ENCODE results near the gene PAAF1.

The PAAF1 gene

GRCh38 chr11:73876424-73877310 lies at the start of gene PAAF1, which contains the start of gene COA4:
Gene PAAF1, plus strand, starts transcription at chr11:73876999. Its CDS starts 23 bp downstream, at chr11:73877022.
Gene COA4, minus strand, starts transcription at chr11:73876846. Its CDS starts 3,468 bp downstream, at chr11:73873378.
- Histone ChIP-seq H3K9me3 (ENCODE audit: control insufficient read depth in 2 of 2, low read length in 2 of 2) (no peaks in the 10 kb centered on the region), H3K27me3 (ENCODE audit: control insufficient read depth in 1 of 2, insufficient read depth in 2 of 2, low read length in 2 of 2) (no peaks in the 10 kb centered on the region), H3K9ac (ENCODE audit: low read length in 2 of 2) (peak within 1 kb of the TSS; percentile 97 to 99), H3K4me1 (ENCODE audit: control insufficient read depth, insufficient read depth, low read length) (peaks cover 20% of the 10 kb centered on the region), H3K36me3 (ENCODE audit: control insufficient read depth in 2 of 2, insufficient read depth in 2 of 2, low read length in 2 of 2) (peaks cover 12 to 14% of the 10 kb centered on the region in 2 donors), H3K4me3 (ENCODE audit: low read length in 2 of 2) (peak within 1 kb of the TSS; percentile 78 to 99), H3K27ac (ENCODE audit: low read length) (peak within 1 kb of the TSS; percentile 82)

GRCh38 chr11:73830261-73830660 lies 46.5 kb upstream of the PAAF1 start:
- no peaks in the 10 kb centered on the region for H3K4me1 ChIP-seq (ENCODE audit: control insufficient read depth, insufficient read depth, low read length)
- H3K27me3 ChIP-seq (ENCODE audit: control insufficient read depth in 1 of 2, insufficient read depth in 2 of 2, low read length in 2 of 2), result no peaks in the 10 kb centered on the region
- no peaks in the 10 kb centered on the region for H3K9me3 ChIP-seq (ENCODE audit: control insufficient read depth in 2 of 2, low read length in 2 of 2)
- H3K9ac ChIP-seq (ENCODE audit: low read length in 2 of 2), result no peak overlapping the region
- H3K27ac ChIP-seq (ENCODE audit: low read length), result no peak overlapping the region
- peaks cover 6 to 16% of the 10 kb centered on the region in 2 donors for H3K36me3 ChIP-seq (ENCODE audit: control insufficient read depth in 2 of 2, insufficient read depth in 2 of 2, low read length in 2 of 2)
- no peak overlapping the region for H3K4me3 ChIP-seq (ENCODE audit: low read length in 2 of 2)

DNA sequence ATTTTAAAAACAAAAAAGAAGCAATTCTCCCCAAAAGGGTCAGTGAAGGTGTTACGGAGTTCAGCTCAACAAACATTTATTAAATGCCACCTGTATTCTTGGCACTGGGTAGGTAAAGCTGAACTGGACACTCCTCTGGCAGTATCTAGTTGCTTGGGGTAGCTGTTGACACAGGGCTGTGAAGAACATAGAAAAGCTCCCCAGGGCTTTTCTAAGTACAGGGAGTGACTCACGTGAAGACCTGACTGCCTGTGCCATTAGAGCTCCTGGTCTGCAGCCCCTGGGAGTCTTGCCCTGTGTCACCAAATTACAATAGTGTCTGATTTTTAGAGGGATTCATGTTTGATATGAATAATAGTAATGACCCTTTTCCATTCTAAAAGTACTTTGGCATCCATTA lies 43.7 kb upstream of the PAAF1 start:
- Histone ChIP-seq H3K27me3 (ENCODE audit: control insufficient read depth in 1 of 2, insufficient read depth in 2 of 2, low read length in 2 of 2) (no peaks in the 10 kb centered on the region), H3K4me1 (ENCODE audit: control insufficient read depth, insufficient read depth, low read length) (no peaks in the 10 kb centered on the region), H3K36me3 (ENCODE audit: control insufficient read depth in 2 of 2, insufficient read depth in 2 of 2, low read length in 2 of 2) (peaks cover 6 to 12% of the 10 kb centered on the region in 2 donors), H3K4me3 (ENCODE audit: low read length in 2 of 2) (no peak overlapping the region), H3K9ac (ENCODE audit: low read length in 2 of 2) (no peak overlapping the region), H3K9me3 (ENCODE audit: control insufficient read depth in 2 of 2, low read length in 2 of 2) (no peaks in the 10 kb centered on the region), H3K27ac (ENCODE audit: low read length) (no peak overlapping the region)

DNA sequence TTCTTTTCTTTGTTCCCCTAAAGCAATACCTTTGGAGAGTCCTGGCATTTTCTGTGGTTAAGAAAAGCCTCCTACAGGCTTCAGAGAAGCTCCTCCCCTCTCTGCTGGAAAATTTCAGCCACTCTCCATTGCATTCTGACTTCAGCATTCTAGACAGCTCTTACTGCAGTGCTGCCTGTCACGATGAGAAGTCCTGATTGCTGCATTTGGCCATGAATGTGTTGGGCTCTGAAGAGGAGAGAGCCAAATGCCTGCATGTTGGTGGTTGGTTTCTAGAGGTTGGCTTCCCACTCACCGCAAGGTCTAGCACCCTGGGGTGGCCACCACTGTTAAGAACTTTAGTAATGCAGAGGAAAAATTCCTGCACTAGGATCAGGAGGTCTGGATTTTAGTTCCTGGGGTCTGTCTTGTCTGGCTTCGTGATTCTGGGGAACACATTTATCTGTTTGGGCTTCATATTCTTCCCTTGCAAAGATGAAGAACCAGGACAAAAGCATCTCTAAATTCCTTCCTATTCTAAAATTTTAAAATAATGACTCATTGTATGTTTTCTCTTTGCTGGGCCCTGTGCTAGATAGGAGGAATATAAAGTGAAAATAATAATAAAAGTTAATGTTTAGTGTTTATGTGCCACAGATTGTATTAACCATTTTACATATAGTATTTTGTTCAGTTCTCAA lies 38.2 kb upstream of the PAAF1 start:
- Histone ChIP-seq H3K27me3 (ENCODE audit: control insufficient read depth in 1 of 2, insufficient read depth in 2 of 2, low read length in 2 of 2) (no peaks in the 10 kb centered on the region), H3K4me1 (ENCODE audit: control insufficient read depth, insufficient read depth, low read length) (no peaks in the 10 kb centered on the region), H3K9me3 (ENCODE audit: control insufficient read depth in 2 of 2, low read length in 2 of 2) (no peaks in the 10 kb centered on the region), H3K27ac (ENCODE audit: low read length) (no peak overlapping the region), H3K4me3 (ENCODE audit: low read length in 2 of 2) (no peak overlapping the region), H3K9ac (ENCODE audit: low read length in 2 of 2) (no peak overlapping the region), H3K36me3 (ENCODE audit: control insufficient read depth in 2 of 2, insufficient read depth in 2 of 2, low read length in 2 of 2) (peaks cover 0 to 4% of the 10 kb centered on the region in 2 donors)

DNA sequence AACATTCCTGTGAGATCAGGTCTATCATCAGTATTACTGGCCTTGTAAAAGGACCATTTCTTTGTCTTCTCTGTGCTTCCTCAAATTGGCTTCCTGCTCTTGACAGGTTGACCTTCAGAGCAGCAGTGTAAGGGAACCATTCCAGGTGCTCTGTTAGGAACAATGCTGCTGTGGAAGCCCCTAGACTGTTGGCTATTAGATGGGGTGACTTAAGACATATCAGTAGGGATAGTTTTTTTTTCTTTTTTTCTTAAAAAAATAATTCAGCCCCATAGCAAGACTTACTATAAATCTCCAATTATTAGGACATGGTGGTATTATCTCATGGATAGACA lies 37.7 kb upstream of the PAAF1 start:
- H3K27me3 ChIP-seq (ENCODE audit: control insufficient read depth in 1 of 2, insufficient read depth in 2 of 2, low read length in 2 of 2), result no peaks in the 10 kb centered on the region
- H3K9me3 ChIP-seq (ENCODE audit: control insufficient read depth in 2 of 2, low read length in 2 of 2), result no peaks in the 10 kb centered on the region
- H3K4me1 ChIP-seq (ENCODE audit: control insufficient read depth, insufficient read depth, low read length), result no peaks in the 10 kb centered on the region
- no peak overlapping the region for H3K27ac ChIP-seq (ENCODE audit: low read length)
- H3K9ac ChIP-seq (ENCODE audit: low read length in 2 of 2), result no peak overlapping the region
- H3K36me3 ChIP-seq (ENCODE audit: control insufficient read depth in 2 of 2, insufficient read depth in 2 of 2, low read length in 2 of 2), result peaks cover 0 to 5% of the 10 kb centered on the region in 2 donors
- H3K4me3 ChIP-seq (ENCODE audit: low read length in 2 of 2), result no peak overlapping the region

- Histone ChIP-seq H3K9me3 (ENCODE audit: control insufficient read depth in 2 of 2, low read length in 2 of 2) (no peaks in the 10 kb centered on the region), H3K4me3 (ENCODE audit: low read length in 2 of 2) (no peak overlapping the region), H3K9ac (ENCODE audit: low read length in 2 of 2) (no peak overlapping the region), H3K27me3 (ENCODE audit: control insufficient read depth in 1 of 2, insufficient read depth in 2 of 2, low read length in 2 of 2) (no peaks in the 10 kb centered on the region), H3K27ac (ENCODE audit: low read length) (no peak overlapping the region), H3K4me1 (ENCODE audit: control insufficient read depth, insufficient read depth, low read length) (no peaks in the 10 kb centered on the region), H3K36me3 (ENCODE audit: control insufficient read depth in 2 of 2, insufficient read depth in 2 of 2, low read length in 2 of 2) (peaks cover 0 to 2% of the 10 kb centered on the region in 2 donors)
Measured at GRCh38 chr11:73851046-73851764, 25.6 kb upstream of the PAAF1 start.

DNA sequence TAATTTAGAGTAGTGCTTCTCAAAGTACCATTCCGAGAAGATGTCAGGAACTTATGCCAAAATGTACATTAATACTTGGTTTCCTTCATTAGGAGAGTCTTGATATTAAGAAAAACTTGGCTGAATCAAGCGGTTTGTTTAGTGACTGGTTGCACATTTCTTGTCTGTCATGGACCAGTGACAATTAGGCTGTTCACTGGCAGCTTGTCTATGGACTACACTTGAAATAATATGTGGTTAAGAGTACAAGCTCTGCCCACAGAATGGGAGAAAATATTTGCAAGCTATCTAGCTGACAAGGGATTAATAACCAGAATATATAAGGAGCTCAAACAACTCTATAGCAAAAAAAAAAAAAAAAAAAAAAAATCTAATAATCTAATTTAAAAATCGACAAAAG lies 24.8 kb upstream of the PAAF1 start:
- H3K4me1 ChIP-seq (ENCODE audit: control insufficient read depth, insufficient read depth, low read length), result no peaks in the 10 kb centered on the region
- H3K9ac ChIP-seq (ENCODE audit: low read length in 2 of 2), result no peak overlapping the region
- H3K27me3 ChIP-seq (ENCODE audit: control insufficient read depth in 1 of 2, insufficient read depth in 2 of 2, low read length in 2 of 2), result no peaks in the 10 kb centered on the region
- H3K36me3 ChIP-seq (ENCODE audit: control insufficient read depth in 2 of 2, insufficient read depth in 2 of 2, low read length in 2 of 2), result peaks cover 0 to 2% of the 10 kb centered on the region in 2 donors
- H3K9me3 ChIP-seq (ENCODE audit: control insufficient read depth in 2 of 2, low read length in 2 of 2), result no peaks in the 10 kb centered on the region
- no peak overlapping the region for H3K4me3 ChIP-seq (ENCODE audit: low read length in 2 of 2)
- no peak overlapping the region for H3K27ac ChIP-seq (ENCODE audit: low read length)

- Histone ChIP-seq H3K9me3 (ENCODE audit: control insufficient read depth in 2 of 2, low read length in 2 of 2) (no peaks in the 10 kb centered on the region), H3K9ac (ENCODE audit: low read length in 2 of 2) (no peak overlapping the region), H3K4me1 (ENCODE audit: control insufficient read depth, insufficient read depth, low read length) (no peaks in the 10 kb centered on the region), H3K36me3 (ENCODE audit: control insufficient read depth in 2 of 2, insufficient read depth in 2 of 2, low read length in 2 of 2) (peaks cover 0 to 2% of the 10 kb centered on the region in 2 donors), H3K27ac (ENCODE audit: low read length) (no peak overlapping the region), H3K4me3 (ENCODE audit: low read length in 2 of 2) (no peak overlapping the region), H3K27me3 (ENCODE audit: control insufficient read depth in 1 of 2, insufficient read depth in 2 of 2, low read length in 2 of 2) (no peaks in the 10 kb centered on the region)
Measured at GRCh38 chr11:73854680-73855079, 22.1 kb upstream of the PAAF1 start.

- Histone ChIP-seq H3K4me3 (ENCODE audit: low read length in 2 of 2) (no peak overlapping the region), H3K9ac (ENCODE audit: low read length in 2 of 2) (no peak overlapping the region), H3K4me1 (ENCODE audit: control insufficient read depth, insufficient read depth, low read length) (no peaks in the 10 kb centered on the region), H3K9me3 (ENCODE audit: control insufficient read depth in 2 of 2, low read length in 2 of 2) (no peaks in the 10 kb centered on the region), H3K36me3 (ENCODE audit: control insufficient read depth in 2 of 2, insufficient read depth in 2 of 2, low read length in 2 of 2) (peaks cover 0 to 4% of the 10 kb centered on the region in 2 donors), H3K27me3 (ENCODE audit: control insufficient read depth in 1 of 2, insufficient read depth in 2 of 2, low read length in 2 of 2) (no peaks in the 10 kb centered on the region), H3K27ac (ENCODE audit: low read length) (no peak overlapping the region)
Measured at GRCh38 chr11:73856031-73856567, 20.7 kb upstream of the PAAF1 start.

GRCh38 chr11:73859671-73860070 lies 17.1 kb upstream of the PAAF1 start:
- Histone ChIP-seq H3K36me3 (ENCODE audit: control insufficient read depth in 2 of 2, insufficient read depth in 2 of 2, low read length in 2 of 2) (peaks cover 8% of the 10 kb centered on the region in 2 donors), H3K9me3 (ENCODE audit: control insufficient read depth in 2 of 2, low read length in 2 of 2) (no peaks in the 10 kb centered on the region), H3K4me3 (ENCODE audit: low read length in 2 of 2) (no peak overlapping the region), H3K9ac (ENCODE audit: low read length in 2 of 2) (no peak overlapping the region), H3K27ac (ENCODE audit: low read length) (no peak overlapping the region), H3K27me3 (ENCODE audit: control insufficient read depth in 1 of 2, insufficient read depth in 2 of 2, low read length in 2 of 2) (no peaks in the 10 kb centered on the region), H3K4me1 (ENCODE audit: control insufficient read depth, insufficient read depth, low read length) (no peaks in the 10 kb centered on the region)

Measured in stomach smooth muscle (tissue), 2 donors.